Measurements from ENCODE around the gene ADAMTSL1.

ADAMTSL1 gene

GRCh38 chr9:18591261-18591660 lies 117.3 kb downstream of the ADAMTSL1 start:
- Histone ChIP-seq H3K79me2 (ENCODE audit: low read length) (no peaks in the 10 kb centered on the region), H3K27me3 (ENCODE audit: low read depth, low read length) (no peaks in the 10 kb centered on the region), H2AFZ (ENCODE audit: low read depth, low read length) (no peak overlapping the region), H3K27ac (ENCODE audit: low read length) (no peak overlapping the region), H3K36me3 (replicated peaks; ENCODE audit: low read depth, low read length) (no peaks in the 10 kb centered on the region), H3K4me1 (ENCODE audit: low read length) (no peaks in the 10 kb centered on the region), H3K9ac (ENCODE audit: low read length) (no peak overlapping the region), H3K4me2 (ENCODE audit: low read length) (no peak overlapping the region), H3K9me3 (ENCODE audit: insufficient read depth, low read length) (0 out of 2 replicates have a peak, but pooled peaks cover 5% of the 10 kb centered on the region), H4K20me1 (ENCODE audit: insufficient read depth, low read length) (no peaks in the 10 kb centered on the region), H3K4me3 (ENCODE audit: low read length) (no peak overlapping the region)
- no peak for TF ChIP-seq EZH2phosphoT487 (IDR thresholded peaks at IDR 0.05; ENCODE audit: low read depth)
- TF ChIP-seq CTCF (IDR thresholded peaks at IDR 0.05; ENCODE audit: low read depth, low read length): no peak

GRCh38 chr9:18594837-18595236 lies 120.9 kb downstream of the ADAMTSL1 start:
- H4K20me1 ChIP-seq (ENCODE audit: insufficient read depth, low read length): no peaks in the 10 kb centered on the region
- H3K27me3 ChIP-seq (ENCODE audit: low read depth, low read length): no peaks in the 10 kb centered on the region; the same call in 1 of the 2 replicates
- TF ChIP-seq EZH2phosphoT487 (IDR thresholded peaks at IDR 0.05; ENCODE audit: low read depth) (no peak), CTCF (IDR thresholded peaks at IDR 0.05; ENCODE audit: low read depth, low read length) (no peak)

GRCh38 chr9:18595597-18595996 lies 121.6 kb downstream of the ADAMTSL1 start:
- Histone ChIP-seq H3K27ac (ENCODE audit: low read length) (no peak overlapping the region), H3K9me3 (ENCODE audit: insufficient read depth, low read length) (0 out of 2 replicates have a peak, but pooled peaks cover 5% of the 10 kb centered on the region), H2AFZ (ENCODE audit: low read depth, low read length) (no peak overlapping the region), H3K9ac (ENCODE audit: low read length) (no peak overlapping the region), H4K20me1 (ENCODE audit: insufficient read depth, low read length) (no peaks in the 10 kb centered on the region), H3K27me3 (ENCODE audit: low read depth, low read length) (no peaks in the 10 kb centered on the region; the same call in 1 of the 2 replicates), H3K36me3 (replicated peaks; ENCODE audit: low read depth, low read length) (no peaks in the 10 kb centered on the region), H3K4me2 (ENCODE audit: low read length) (no peak overlapping the region), H3K4me3 (ENCODE audit: low read length) (no peak overlapping the region), H3K79me2 (ENCODE audit: low read length) (no peaks in the 10 kb centered on the region), H3K4me1 (ENCODE audit: low read length) (no peaks in the 10 kb centered on the region)
- no peak for TF ChIP-seq EZH2phosphoT487 (IDR thresholded peaks at IDR 0.05; ENCODE audit: low read depth)
- TF ChIP-seq CTCF (IDR thresholded peaks at IDR 0.05; ENCODE audit: low read depth, low read length): no peak

More at GRCh38 chr9:18594837-18595236, 120.9 kb downstream of the ADAMTSL1 start:
- Histone ChIP-seq H3K4me2 (ENCODE audit: low read length) (no peak overlapping the region), H3K9ac (ENCODE audit: low read length) (no peak overlapping the region), H3K4me3 (ENCODE audit: low read length) (no peak overlapping the region), H3K9me3 (ENCODE audit: insufficient read depth, low read length) (0 out of 2 replicates have a peak, but pooled peaks cover 5% of the 10 kb centered on the region), H3K27ac (ENCODE audit: low read length) (no peak overlapping the region), H3K36me3 (replicated peaks; ENCODE audit: low read depth, low read length) (no peaks in the 10 kb centered on the region), H2AFZ (ENCODE audit: low read depth, low read length) (no peak overlapping the region), H3K79me2 (ENCODE audit: low read length) (no peaks in the 10 kb centered on the region), H3K4me1 (ENCODE audit: low read length) (no peaks in the 10 kb centered on the region)

DNA sequence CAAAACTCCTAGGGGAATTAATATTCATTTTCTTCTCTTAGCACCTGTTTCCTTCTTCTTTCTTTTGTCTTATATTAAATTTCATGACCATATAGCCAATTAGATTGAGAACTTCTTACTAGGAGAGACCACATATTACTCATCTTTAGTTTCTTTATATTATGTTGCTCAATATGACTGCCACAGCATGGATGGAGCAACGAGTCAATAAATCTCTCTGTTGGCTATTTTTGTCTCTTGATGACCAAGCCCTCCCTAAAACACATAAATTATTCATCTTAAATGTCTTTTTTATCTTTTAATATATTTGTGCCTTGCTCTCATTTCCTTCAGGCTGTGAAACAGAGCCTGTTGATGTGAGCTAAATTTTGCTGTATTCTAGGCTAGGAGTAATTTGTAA lies 123.0 kb downstream of the ADAMTSL1 start:
- H3K4me2 ChIP-seq (ENCODE audit: low read length): no peak overlapping the region
- no peaks in the 10 kb centered on the region for H3K4me1 ChIP-seq (ENCODE audit: low read length)
- H3K27ac ChIP-seq (ENCODE audit: low read length): no peak overlapping the region
- no peak overlapping the region for H3K9ac ChIP-seq (ENCODE audit: low read length)
- H3K36me3 ChIP-seq (replicated peaks; ENCODE audit: low read depth, low read length): no peaks in the 10 kb centered on the region
- no peaks in the 10 kb centered on the region for H3K79me2 ChIP-seq (ENCODE audit: low read length)
- no peak overlapping the region for H3K4me3 ChIP-seq (ENCODE audit: low read length)
- no peak overlapping the region for H2AFZ ChIP-seq (ENCODE audit: low read depth, low read length)
- TF ChIP-seq CTCF (IDR thresholded peaks at IDR 0.05; ENCODE audit: low read depth, low read length) (no peak), EZH2phosphoT487 (IDR thresholded peaks at IDR 0.05; ENCODE audit: low read depth) (no peak)
- no peaks in the 10 kb centered on the region for H4K20me1 ChIP-seq (ENCODE audit: insufficient read depth, low read length)
- H3K9me3 ChIP-seq (ENCODE audit: insufficient read depth, low read length): no peaks in the 10 kb centered on the region
- no peaks in the 10 kb centered on the region; the same call in 1 of the 2 replicates for H3K27me3 ChIP-seq (ENCODE audit: low read depth, low read length)

Measured in OCI-LY3 (cell line).